ENCODE results near the gene CTBP1. TPM values are rescaled to one million over a fixed set of nuclear protein-coding genes. Genes with fewer than 3 reads are reported as not detected.

Gene CTBP1
- total RNA-seq, 1 donor from 2014 or later = 171 TPM

DNA sequence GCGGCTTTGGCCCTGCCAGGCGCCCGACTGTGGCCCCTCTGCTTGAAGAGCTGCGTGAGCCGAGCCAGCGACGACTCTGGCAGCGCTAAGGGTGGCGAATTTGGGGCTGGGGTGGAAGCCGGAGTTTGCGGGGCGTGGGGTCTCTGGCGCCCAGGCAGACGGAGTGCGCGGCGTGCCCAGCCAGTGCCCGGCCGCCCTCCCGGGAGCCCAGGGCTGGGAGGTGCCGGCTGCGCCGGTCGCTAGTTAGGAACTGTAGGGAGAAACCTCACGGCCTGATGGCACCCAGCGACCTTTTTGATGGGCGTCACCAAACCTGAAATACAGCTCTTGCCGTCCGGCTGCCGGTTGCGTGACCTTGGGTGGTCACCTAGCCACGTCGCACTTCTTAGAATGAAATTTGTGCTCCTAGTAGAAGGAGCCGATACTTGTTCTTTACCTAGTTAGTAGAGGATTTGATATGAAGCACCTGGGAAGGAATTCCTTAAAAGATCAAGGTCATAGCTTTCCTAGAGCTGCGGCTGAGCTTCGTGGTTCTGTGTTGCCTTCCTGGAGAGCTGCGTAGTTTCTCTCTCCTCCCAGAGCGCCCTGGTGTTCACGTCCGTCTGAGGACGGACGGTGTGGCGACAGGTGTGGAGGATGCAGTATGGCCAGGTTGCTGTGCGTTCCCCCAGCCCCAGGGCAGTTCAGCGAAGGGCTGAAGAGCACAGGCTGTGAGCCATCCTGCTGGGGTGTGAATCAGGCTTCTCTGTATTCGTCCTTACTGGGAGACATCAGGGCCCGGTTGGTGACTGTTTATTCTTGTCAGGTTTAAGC lies 41.4 kb upstream of the CTBP1 start:
- H3F3A ChIP-seq (ENCODE audit: low read depth) = no peaks in the 10 kb centered on the region
- H3K27me3 ChIP-seq = peaks cover 3% of the 10 kb centered on the region
- peaks cover 12% of the 10 kb centered on the region for H3K4me1 ChIP-seq
- Mint-ChIP-seq H3K27ac (peak overlapping the region; percentile 91), H3K36me3 (peaks cover 3% of the 10 kb centered on the region), H3K27me3 (ENCODE audit: insufficient read depth, low read depth) (no peaks in the 10 kb centered on the region), H3K4me3 (peak overlapping the region; percentile 91), H3K4me1 (peaks cover 22% of the 10 kb centered on the region), H3K9me3 (no peaks in the 10 kb centered on the region)
- H4K20me1 ChIP-seq (ENCODE audit: low read depth) = peaks cover 52% of the 10 kb centered on the region
- peak overlapping the region; percentile 90 for H3K4me3 ChIP-seq
- no peaks in the 10 kb centered on the region for H3K36me3 ChIP-seq
- H3K9me3 ChIP-seq (ENCODE audit: low read depth) = no peaks in the 10 kb centered on the region
- peak overlapping the region; percentile 100 for H3K4me2 ChIP-seq
- TF ChIP-seq, protein P1, sequence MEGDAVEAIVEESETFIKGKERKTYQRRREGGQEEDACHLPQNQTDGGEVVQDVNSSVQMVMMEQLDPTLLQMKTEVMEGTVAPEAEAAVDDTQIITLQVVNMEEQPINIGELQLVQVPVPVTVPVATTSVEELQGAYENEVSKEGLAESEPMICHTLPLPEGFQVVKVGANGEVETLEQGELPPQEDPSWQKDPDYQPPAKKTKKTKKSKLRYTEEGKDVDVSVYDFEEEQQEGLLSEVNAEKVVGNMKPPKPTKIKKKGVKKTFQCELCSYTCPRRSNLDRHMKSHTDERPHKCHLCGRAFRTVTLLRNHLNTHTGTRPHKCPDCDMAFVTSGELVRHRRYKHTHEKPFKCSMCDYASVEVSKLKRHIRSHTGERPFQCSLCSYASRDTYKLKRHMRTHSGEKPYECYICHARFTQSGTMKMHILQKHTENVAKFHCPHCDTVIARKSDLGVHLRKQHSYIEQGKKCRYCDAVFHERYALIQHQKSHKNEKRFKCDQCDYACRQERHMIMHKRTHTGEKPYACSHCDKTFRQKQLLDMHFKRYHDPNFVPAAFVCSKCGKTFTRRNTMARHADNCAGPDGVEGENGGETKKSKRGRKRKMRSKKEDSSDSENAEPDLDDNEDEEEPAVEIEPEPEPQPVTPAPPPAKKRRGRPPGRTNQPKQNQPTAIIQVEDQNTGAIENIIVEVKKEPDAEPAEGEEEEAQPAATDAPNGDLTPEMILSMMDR (IDR thresholded peaks at IDR 0.05) = no peak
- TF ChIP-seq EZH2 (IDR thresholded peaks at IDR 0.05) = no peak
- no peak for TF ChIP-seq EZH2phosphoT487 (IDR thresholded peaks at IDR 0.05)
- no peak for DNase-seq (ENCODE audit: low spot score)
- H2AFZ ChIP-seq (replicated peaks) = no peak overlapping the region
- peak overlapping the region; percentile 93 for H3K9ac ChIP-seq
- no peak overlapping the region for H3K27ac ChIP-seq
- peaks cover 57% of the 10 kb centered on the region for H3K79me2 ChIP-seq (ENCODE audit: low read depth)

DNA sequence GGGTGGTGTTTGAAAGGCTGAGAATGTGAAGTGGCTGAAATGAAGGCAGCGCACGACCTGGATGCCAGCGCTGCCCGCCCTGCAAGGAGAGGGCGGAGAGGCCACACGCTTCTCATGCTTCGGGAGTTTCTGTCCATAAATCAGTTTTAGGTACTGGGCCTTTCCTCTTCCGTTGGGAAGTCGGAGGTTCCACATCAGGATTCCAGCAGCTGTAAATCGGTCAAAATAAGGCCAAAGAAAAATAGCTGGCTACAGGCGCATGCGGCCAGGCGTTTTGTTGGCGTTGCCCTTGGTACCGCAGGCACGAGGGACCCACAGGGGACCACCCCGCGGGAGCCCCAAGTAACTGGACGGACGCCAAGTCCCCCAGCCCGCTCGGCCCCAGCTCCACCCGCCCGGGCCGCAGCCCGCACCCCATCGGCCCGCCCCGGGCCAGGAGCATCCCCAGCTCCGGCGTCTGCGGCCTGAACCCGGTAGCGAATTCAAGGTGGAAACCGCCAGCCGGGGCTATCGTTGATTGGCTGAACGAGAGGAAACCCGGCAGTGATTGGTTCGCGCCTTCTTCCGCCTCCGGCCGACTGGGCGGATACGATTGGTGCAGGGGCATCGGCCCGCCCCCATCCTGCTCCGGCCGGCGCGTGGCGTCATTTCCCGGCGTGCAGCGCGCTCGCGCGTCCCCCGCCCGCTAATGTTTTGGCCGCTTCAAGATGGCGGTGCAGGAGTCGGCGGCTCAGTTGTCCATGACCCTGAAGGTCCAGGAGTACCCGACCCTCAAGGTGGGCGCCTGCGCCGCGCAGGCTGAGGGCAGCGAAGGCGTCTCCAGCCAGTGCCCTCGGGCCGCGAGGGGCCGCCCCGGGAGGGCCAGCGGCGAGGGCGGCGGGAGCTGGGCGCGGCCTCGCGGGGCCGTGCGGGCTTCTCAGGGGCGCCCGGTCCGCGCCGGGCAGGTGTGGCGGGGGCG lies 40.6 kb upstream of the CTBP1 start, which contains the start of gene MAEA:
TSS of gene MAEA (plus strand) at position 685 of the 958 bp plus-strand sequence. CDS start at position 708, 23 bp downstream.
- Mint-ChIP-seq H3K4me1 (peaks cover 22% of the 10 kb centered on the region), H3K4me3 (peak within 1 kb of the TSS; percentile 91), H3K27ac (peak within 1 kb of the TSS; percentile 91), H3K9me3 (no peaks in the 10 kb centered on the region), H3K27me3 (ENCODE audit: insufficient read depth, low read depth) (peaks cover under 1% of the 10 kb centered on the region), H3K36me3 (peaks cover 3% of the 10 kb centered on the region)
- peak within 1 kb of the TSS; percentile 100 for H3K4me2 ChIP-seq
- H3K9me3 ChIP-seq (ENCODE audit: low read depth) = no peaks in the 10 kb centered on the region
- peaks cover 12% of the 10 kb centered on the region for H3K4me1 ChIP-seq
- peak within 1 kb of the TSS; percentile 70 for H2AFZ ChIP-seq (replicated peaks)
- peak; percentile 47 for TF ChIP-seq EZH2 (IDR thresholded peaks at IDR 0.05)
- TF ChIP-seq, protein P1 (IDR thresholded peaks at IDR 0.05) = no peak
- H3F3A ChIP-seq (ENCODE audit: low read depth) = no peaks in the 10 kb centered on the region
- H4K20me1 ChIP-seq (ENCODE audit: low read depth) = peaks cover 43% of the 10 kb centered on the region
- DNase-seq (ENCODE audit: low spot score) = peak; percentile 98
- H3K27ac ChIP-seq = no peak within 1 kb of the TSS
- H3K79me2 ChIP-seq (ENCODE audit: low read depth) = peaks cover 48% of the 10 kb centered on the region
- H3K36me3 ChIP-seq = no peaks in the 10 kb centered on the region
- peak within 1 kb of the TSS; percentile 90 for H3K4me3 ChIP-seq
- H3K27me3 ChIP-seq = peaks cover 3% of the 10 kb centered on the region
- H3K9ac ChIP-seq = peak within 1 kb of the TSS; percentile 93

DNA sequence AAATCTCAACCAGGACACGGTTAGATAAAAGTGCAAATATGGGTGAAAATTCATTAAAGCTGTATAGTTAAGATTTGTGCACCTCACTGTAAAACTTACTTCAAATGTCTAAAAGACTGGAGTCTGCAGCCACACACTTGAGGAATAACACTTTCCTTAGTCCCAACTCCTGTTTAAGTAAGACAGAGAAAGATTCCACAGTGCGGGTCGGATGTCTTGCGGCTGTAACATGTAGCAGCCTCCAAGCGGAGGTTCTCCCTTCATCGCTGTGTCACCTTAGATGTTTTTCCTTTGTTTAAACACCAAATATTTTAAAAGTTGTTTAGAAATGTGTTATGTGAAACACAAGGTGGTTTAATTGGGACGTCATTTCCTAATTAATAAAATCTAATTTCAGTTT lies 39.9 kb upstream of the CTBP1 start:
- peak overlapping the region; percentile 70 for H3K27ac Mint-ChIP-seq
- peaks cover 12% of the 10 kb centered on the region for H3K4me1 ChIP-seq
- no peaks in the 10 kb centered on the region for H3F3A ChIP-seq (ENCODE audit: low read depth)
- no peak overlapping the region for H2AFZ ChIP-seq (replicated peaks)
- no peaks in the 10 kb centered on the region for H3K9me3 ChIP-seq (ENCODE audit: low read depth)
- H3K4me3 ChIP-seq = peak overlapping the region; percentile 90
- peaks cover 3% of the 10 kb centered on the region for H3K27me3 ChIP-seq
- peak overlapping the region; percentile 72 for H3K9ac ChIP-seq
- peak overlapping the region; percentile 87 for H3K4me2 ChIP-seq
- no peaks in the 10 kb centered on the region for H3K36me3 ChIP-seq
- peaks cover 5% of the 10 kb centered on the region for H3K27me3 Mint-ChIP-seq (ENCODE audit: insufficient read depth, low read depth)
- H3K4me3 Mint-ChIP-seq = peak overlapping the region; percentile 91
- H3K27ac ChIP-seq = no peak overlapping the region
- H3K4me1 Mint-ChIP-seq = peaks cover 22% of the 10 kb centered on the region
- TF ChIP-seq, protein P1 (IDR thresholded peaks at IDR 0.05) = no peak
- TF ChIP-seq EZH2 (IDR thresholded peaks at IDR 0.05) (no peak), EZH2phosphoT487 (IDR thresholded peaks at IDR 0.05) (no peak)
- H3K9me3 Mint-ChIP-seq = no peaks in the 10 kb centered on the region
- H3K36me3 Mint-ChIP-seq = peaks cover 3% of the 10 kb centered on the region
- H3K79me2 ChIP-seq (ENCODE audit: low read depth) = peaks cover 41% of the 10 kb centered on the region
- no peak for DNase-seq (ENCODE audit: low spot score)
- peaks cover 36% of the 10 kb centered on the region for H4K20me1 ChIP-seq (ENCODE audit: low read depth)
